SU-DHL-6 (cell line): ENCODE data around the gene VWA8.

Experiments used
- H2AFZ ChIP-seq: fragments of 200-600 bp; sonication (generic); 2 replicates; pipeline ENCODE4 v1.6.1; 2014; ENCODE audit warnings: low read depth, mild to moderate bottlenecking, moderate library complexity, mixed read lengths, antibody characterized with exemption, low read length; ENCODE audit not compliant: severe bottlenecking
- H3F3A ChIP-seq: fragments of 200-600 bp; shearing (Covaris generic); 2 replicates; pipeline ENCODE4 v1.6.0; 2016; ENCODE audit warnings: antibody characterized with exemption, mild to moderate bottlenecking; ENCODE audit not compliant: insufficient read depth
- H3K27ac ChIP-seq: fragments of 200-600 bp; sonication (generic); 2 replicates; pipeline ENCODE4 v1.5.1; 2016; ENCODE audit warnings: low read depth, mild to moderate bottlenecking, low read length, moderate library complexity, mixed read lengths
- H3K27me3 ChIP-seq: fragments of 200-600 bp; sonication (generic), shearing (Covaris generic); 2 replicates; pipeline ENCODE4 v1.6.0; 2014; ENCODE audit warnings: mild to moderate bottlenecking, low read length
- H3K36me3 ChIP-seq: fragments of 200-600 bp; sonication (generic); 2 replicates; pipeline ENCODE4 v1.6.1; 2014; ENCODE audit warnings: mild to moderate bottlenecking, low read length, mixed read lengths
- H3K4me2 ChIP-seq: fragments of 300-600, 200-600 bp; shearing (Covaris generic), sonication (generic); 2 replicates; pipeline ENCODE4 v1.6.0; 2014; ENCODE audit warnings: low read length, low read depth, mild to moderate bottlenecking; ENCODE audit not compliant: poor library complexity, severe bottlenecking
- H3K4me3 ChIP-seq: fragments of 200-600 bp; sonication (generic); 2 replicates; pipeline ENCODE4 v1.5.1; 2014; ENCODE audit warnings: antibody characterized with exemption, low read length, mild to moderate bottlenecking, mixed read lengths; ENCODE audit not compliant: insufficient read depth, poor library complexity, severe bottlenecking
- H3K79me2 ChIP-seq: fragments of 200-600 bp; sonication (generic); 2 replicates; pipeline ENCODE4 v1.6.1; 2014; ENCODE audit warnings: mild to moderate bottlenecking, low read length, moderate library complexity; ENCODE audit not compliant: insufficient read depth
- H3K9ac ChIP-seq: fragments of 200-600 bp; sonication (generic); 2 replicates; pipeline ENCODE4 v1.7.0; 2014; ENCODE audit warnings: mild to moderate bottlenecking, low read length
- H3K9me2 ChIP-seq: fragments of 200-600 bp; sonication (generic); replicated peaks from 2 replicates; pipeline ENCODE4 v1.6.1; 2014; ENCODE audit warnings: low read length; ENCODE audit not compliant: insufficient read depth
- H3K9me3 ChIP-seq: fragments of 200-600 bp; sonication (generic); 2 replicates; pipeline ENCODE4 v1.6.1; 2014; ENCODE audit warnings: low read length, mixed read lengths; ENCODE audit not compliant: insufficient read depth
- H4K20me1 ChIP-seq: fragments of 200-600 bp; sonication (generic); 2 replicates; pipeline ENCODE4 v1.6.1; 2014; ENCODE audit warnings: low read depth, mild to moderate bottlenecking, antibody characterized with exemption, low read length, moderate library complexity, mixed read lengths
- CTCF ChIP-seq: fragments of 200-600 bp; sonication (generic); IDR thresholded peaks from one replicate; pipeline ENCODE4 v1.5.1; 2017; ENCODE audit warnings: antibody characterized with exemption, mild to moderate bottlenecking, low read length, moderate library complexity; ENCODE audit not compliant: insufficient read depth, poor library complexity, severe bottlenecking
- EZH2phosphoT487 ChIP-seq: fragments of 200-600 bp; sonication (generic), shearing (Covaris generic); conservative IDR thresholded peaks from 2 replicates; pipeline ENCODE4 v1.6.1; 2018; ENCODE audit warnings: mild to moderate bottlenecking, antibody characterized with exemption, low read length, moderate library complexity, mixed read lengths

VWA8 gene

GRCh38 chr13:41655997-41656396 lies 304.9 kb downstream of the VWA8 start:
- H3K27me3 ChIP-seq: no peaks in the 10 kb centered on the region
- H3K9me2 ChIP-seq: no peaks in the 10 kb centered on the region
- TF ChIP-seq EZH2phosphoT487: no peak
- no peak overlapping the region for H3K9ac ChIP-seq
- H3K27ac ChIP-seq: no peak overlapping the region
- H3K36me3 ChIP-seq: no peaks in the 10 kb centered on the region
- no peaks in the 10 kb centered on the region for H3F3A ChIP-seq
- no peaks in the 10 kb centered on the region for H3K79me2 ChIP-seq
- no peaks in the 10 kb centered on the region for H3K9me3 ChIP-seq
- no peak overlapping the region for H3K4me2 ChIP-seq
- H2AFZ ChIP-seq: no peak overlapping the region
- H4K20me1 ChIP-seq: no peaks in the 10 kb centered on the region
- H3K4me3 ChIP-seq: no peak overlapping the region

GRCh38 chr13:41654796-41655195 lies 306.1 kb downstream of the VWA8 start:
- Histone ChIP-seq H2AFZ (no peak overlapping the region), H4K20me1 (no peaks in the 10 kb centered on the region), H3K4me3 (no peak overlapping the region), H3K36me3 (no peaks in the 10 kb centered on the region), H3K9ac (no peak overlapping the region), H3K9me2 (no peaks in the 10 kb centered on the region), H3K27me3 (no peaks in the 10 kb centered on the region), H3K4me2 (no peak overlapping the region), H3K9me3 (no peaks in the 10 kb centered on the region), H3K27ac (no peak overlapping the region), H3K79me2 (no peaks in the 10 kb centered on the region), H3F3A (no peaks in the 10 kb centered on the region)
- TF ChIP-seq EZH2phosphoT487 (no peak), CTCF (no peak)

GRCh38 chr13:41652735-41653361 lies 308.1 kb downstream of the VWA8 start:
- Histone ChIP-seq H3K9me2 (no peaks in the 10 kb centered on the region), H3K9ac (peak overlapping the region; percentile 14), H3K9me3 (no peaks in the 10 kb centered on the region), H2AFZ (peak overlapping the region; percentile 59), H3K36me3 (no peaks in the 10 kb centered on the region), H3K4me2 (peak overlapping the region; percentile 27), H4K20me1 (no peaks in the 10 kb centered on the region), H3K27ac (peak overlapping the region; percentile 27; the same call in 1 of the 2 replicates), H3K79me2 (no peaks in the 10 kb centered on the region), H3K4me3 (no peak overlapping the region), H3K27me3 (no peaks in the 10 kb centered on the region), H3F3A (no peaks in the 10 kb centered on the region)
- TF ChIP-seq CTCF: peak; percentile 79
- TF ChIP-seq EZH2phosphoT487: no peak

DNA sequence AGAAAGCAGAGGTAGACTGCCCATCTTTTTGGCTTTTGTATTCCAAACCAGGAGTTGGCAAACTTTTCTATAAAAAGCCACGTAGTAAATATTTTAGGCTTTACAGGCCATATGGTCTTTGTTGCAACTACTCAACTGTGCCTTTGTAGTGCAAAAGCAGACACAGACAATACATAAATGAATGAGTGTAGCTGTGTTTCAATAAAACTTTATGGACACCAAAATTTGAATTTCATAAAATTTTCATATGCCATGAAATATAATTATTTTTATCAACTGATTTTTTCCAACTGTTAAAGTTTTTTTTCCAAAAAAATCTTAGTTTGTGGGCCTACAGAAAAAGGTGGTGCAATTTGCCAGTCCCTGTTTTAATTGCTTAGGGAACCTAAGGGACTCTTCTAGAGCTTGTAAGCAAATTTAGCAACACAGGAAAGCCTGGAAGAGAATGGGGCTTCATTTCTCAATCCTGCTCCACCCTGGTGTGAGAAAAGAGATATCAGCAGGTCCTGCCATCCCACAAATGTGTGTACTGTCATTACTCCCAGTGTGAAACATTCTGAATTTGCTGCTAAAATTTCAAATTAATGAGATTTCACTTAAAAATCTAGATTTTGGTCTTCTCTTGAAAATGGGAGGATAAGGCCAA lies 309.4 kb downstream of the VWA8 start:
- Histone ChIP-seq H3K4me2 (peak overlapping the region; percentile 27), H3K27me3 (no peaks in the 10 kb centered on the region), H3K9me2 (no peaks in the 10 kb centered on the region), H2AFZ (peak overlapping the region; percentile 59), H3K9ac (no peak overlapping the region), H3K79me2 (no peaks in the 10 kb centered on the region), H4K20me1 (no peaks in the 10 kb centered on the region), H3K27ac (no peak overlapping the region; the same call in 1 of the 2 replicates), H3K9me3 (no peaks in the 10 kb centered on the region), H3K36me3 (no peaks in the 10 kb centered on the region), H3K4me3 (no peak overlapping the region), H3F3A (no peaks in the 10 kb centered on the region)
- TF ChIP-seq EZH2phosphoT487 (no peak), CTCF (no peak)
